ENCODE data around the gene VDR. TPM values are rescaled to one million over a fixed set of nuclear protein-coding genes. Genes with fewer than 3 reads are reported as not detected.

Gene VDR
- 13.0 and 13.6 TPM in 2 replicates for total RNA-seq

DNA sequence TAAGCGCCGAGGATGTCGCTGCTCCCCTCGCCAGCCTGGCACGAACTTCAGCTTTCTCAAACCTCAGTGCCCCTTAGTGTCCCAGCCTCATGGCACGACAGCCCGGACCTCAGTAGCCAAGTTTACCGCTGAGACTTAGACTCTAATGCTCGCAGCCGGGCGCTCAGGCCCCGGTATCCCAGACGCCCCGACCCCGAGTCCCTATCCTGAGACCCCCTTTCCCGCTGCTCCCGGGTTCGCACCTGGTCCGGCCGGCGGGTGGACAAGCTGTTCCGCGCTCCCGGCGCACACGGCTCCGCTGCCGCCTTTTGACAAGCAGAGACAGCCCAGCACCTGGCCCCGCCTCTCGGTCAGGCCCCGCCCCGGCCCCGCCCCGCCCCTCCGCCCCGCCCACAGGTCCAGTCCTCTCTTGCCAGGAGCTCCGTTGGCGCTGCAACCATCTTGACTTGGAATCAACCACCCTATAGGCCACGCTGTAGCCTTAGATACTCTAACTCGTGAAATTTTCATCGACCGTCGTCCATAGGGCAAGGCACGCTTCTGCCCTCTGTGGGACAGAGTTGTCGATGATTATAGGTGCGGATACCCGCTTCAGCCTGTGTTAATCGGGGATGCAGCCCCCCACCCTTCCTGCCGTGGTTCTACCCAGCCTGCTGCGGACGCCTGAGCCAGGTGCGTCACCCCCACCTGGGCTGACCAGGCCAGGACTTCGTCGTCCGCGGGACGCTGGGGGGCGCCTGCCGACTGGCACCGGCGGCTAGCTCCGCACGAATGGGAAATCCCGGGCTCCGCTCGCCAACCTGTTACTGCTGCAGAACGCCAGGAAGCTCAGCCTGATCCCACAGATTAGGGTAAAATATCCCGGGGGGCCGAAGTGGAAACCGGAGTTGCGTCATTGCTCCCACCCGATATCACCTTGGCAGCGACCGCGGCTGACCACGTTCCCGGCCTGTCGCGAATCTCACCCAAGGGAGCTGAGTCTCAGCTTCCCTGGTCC lies at the start of gene VDR:
VDR (minus strand) TSS at position 282 of the 997 bp plus-strand sequence. CDS start 25,881 bp downstream, outside the sequence.

DNA sequence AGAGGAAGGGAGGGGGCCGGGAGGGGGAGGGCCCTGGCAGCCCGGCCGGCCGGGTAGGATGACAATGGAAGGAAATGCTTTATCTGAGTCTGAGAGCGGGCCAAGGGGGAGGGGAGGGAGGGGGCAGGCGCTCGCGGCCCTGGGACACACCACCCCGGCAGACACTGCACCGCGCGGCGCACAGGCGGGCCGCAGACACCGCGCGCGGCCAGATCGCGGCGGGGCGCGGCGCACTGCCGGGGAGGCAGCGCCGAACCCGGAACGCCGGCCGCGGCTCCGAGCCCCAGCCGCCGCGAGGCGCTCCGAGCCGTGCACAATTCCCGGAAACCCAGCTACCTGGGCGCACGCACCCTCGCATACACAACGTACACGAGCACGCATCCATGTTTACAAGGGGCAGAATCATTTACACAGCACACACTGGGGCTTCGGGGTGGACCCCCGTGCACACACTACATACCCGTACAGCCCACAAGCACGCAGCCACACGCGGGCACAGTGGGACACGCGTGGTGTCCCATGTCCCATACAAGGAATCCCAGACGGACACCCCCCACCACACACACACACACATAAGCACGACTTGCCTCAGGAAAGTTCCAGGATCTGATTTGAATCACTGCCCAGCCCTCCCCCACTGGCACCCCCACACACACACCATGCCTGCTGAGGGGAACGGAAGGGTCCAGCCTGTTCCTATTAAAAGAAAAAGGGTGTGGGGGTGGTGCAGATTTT lies 84.7 kb downstream of the VDR start, which contains the start of gene HDAC7:
HDAC7 (minus strand) TSS at position 8 of the 735 bp plus-strand sequence. CDS start 118 bp downstream, outside the sequence.

Other genes starting within 250 kb of the VDR start
- 13.6 and 14.3 TPM in 2 replicates for gene RPAP3, start 199.0 kb downstream of the VDR start, total RNA-seq
- gene ENDOU, start 179.5 kb downstream of the VDR start, total RNA-seq: 0.40 and 0.52 TPM in 2 replicates
- 3.9 and 5.6 TPM in 2 replicates for gene RAPGEF3, start 146.1 kb downstream of the VDR start, total RNA-seq
- gene SLC48A1, start 131.8 kb downstream of the VDR start, total RNA-seq: 22.9 and 23.5 TPM in 2 replicates
- 46.5 and 62.4 TPM in 2 replicates for gene HDAC7, start 85.1 kb downstream of the VDR start, total RNA-seq
- gene TMEM106C, start 58.6 kb upstream of the VDR start, total RNA-seq: 81.9 and 86.5 TPM in 2 replicates
- gene COL2A1, start 99.5 kb upstream of the VDR start, total RNA-seq: not detected in 2 replicates
- 11.0 and 11.4 TPM in 2 replicates for gene SENP1, start 201.1 kb upstream of the VDR start, total RNA-seq
- gene PFKM, start 214.4 kb upstream of the VDR start, total RNA-seq: 85.8 and 115 TPM in 2 replicates